Measurements from ENCODE around the gene ERCC6. TPM values are rescaled to one million over a fixed set of nuclear protein-coding genes. Genes with fewer than 3 reads are reported as not detected.

Gene ERCC6
- total and polyA plus RNA-seq, 2 donors (not counting 3 experiments of a cell fraction or from before 2014, with no cell fraction given), result 15.3 to 39.6 TPM

- no peak overlapping the region for H3K27ac ChIP-seq (ENCODE audit: insufficient read depth, low read depth, low read length)
- H3K4me2 ChIP-seq (ENCODE audit: insufficient read depth, low read length), result no peak overlapping the region
- H3K9me3 ChIP-seq (replicated peaks; ENCODE audit: control insufficient read depth, insufficient read depth, low read length), result no peaks in the 10 kb centered on the region
- intact Hi-C loops (cut with micrococcal nuclease) (no loop called here), dilution Hi-C loops (cut with MboI; ENCODE audit: extremely low pct_ligation_motif_present, low sequenced_read_pairs) (no loop called here)
- H3K27me3 ChIP-seq (ENCODE audit: control insufficient read depth in 2 of 2, insufficient read depth in 2 of 2, low read length in 2 of 2), result no peaks in the 10 kb centered on the region
- H4K20me1 ChIP-seq (replicated peaks; ENCODE audit: control insufficient read depth, extremely low read depth, insufficient read depth, low read length), result no peaks in the 10 kb centered on the region
- no peaks in the 10 kb centered on the region for H3K9me1 ChIP-seq (replicated peaks; ENCODE audit: control insufficient read depth, extremely low read depth, insufficient read depth, low read length)
- FAIRE-seq (no peak), DNase-seq (ENCODE audit: low read depth, low spot score) (no peak)
- TF ChIP-seq MAX (IDR thresholded peaks at IDR 0.05; ENCODE audit: insufficient read depth, insufficient read length) (no peak), JUN (IDR thresholded peaks at IDR 0.05; ENCODE audit: borderline replicate concordance, insufficient read depth, insufficient read length, low read depth) (no peak), EZH2 (IDR thresholded peaks at IDR 0.05; ENCODE audit: borderline replicate concordance, low read depth, low read length, severe bottlenecking) (no peak), POLR2AphosphoS5 (IDR thresholded peaks at IDR 0.05; ENCODE audit: insufficient read depth, low read depth, low read length) (no peak), MYC (IDR thresholded peaks at IDR 0.05; ENCODE audit: low read depth, low read length) (no peak), CTCF (IDR thresholded peaks at IDR 0.05; ENCODE audit: extremely low read depth in 1 of 2, insufficient read depth in 1 of 2, low read depth in 1 of 2, low read length in 2 of 2) (no peak), GATA2 (IDR thresholded peaks at IDR 0.05; ENCODE audit: insufficient read depth, insufficient read length, low read depth, low read length) (no peak), FOS (IDR thresholded peaks at IDR 0.05; ENCODE audit: borderline replicate concordance, insufficient read depth, low read length) (no peak), POLR2A (IDR thresholded peaks at IDR 0.05; ENCODE audit: low read depth, low read length) (no peak)
- H3K79me2 ChIP-seq (ENCODE audit: control insufficient read depth, insufficient read depth, low read length), result peaks cover 27% of the 10 kb centered on the region
- H3K4me1 ChIP-seq (ENCODE audit: control insufficient read depth, extremely low read depth, insufficient read depth, low read length), result no peaks in the 10 kb centered on the region
- H3K9ac ChIP-seq (replicated peaks; ENCODE audit: extremely low read depth, insufficient read depth, low read length), result no peak overlapping the region
- H3K4me3 ChIP-seq (replicated peaks in 1 of 3; ENCODE audit: insufficient read depth in 1 of 3, low read depth in 1 of 3, low read length in 3 of 3), result no peak overlapping the region
- CTCF ChIA-PET, result interaction anchor here (3.6 kb wide), 1 partner anchor 20 kb away, joined by 14 read pairs; no protein-coding TSS in a partner anchor
- H3K36me3 ChIP-seq (ENCODE audit: control insufficient read depth in 2 of 2, extremely low read depth in 1 of 2, insufficient read depth in 2 of 2, low read length in 2 of 2), result peaks cover 0 to 12% of the 10 kb centered on the region in 2 experiments
- no TSS peak for BruUV-seq (replicated peaks)
- POLR2A ChIA-PET, result no interaction called here
- H2AFZ ChIP-seq (ENCODE audit: low read depth, low read length), result no peak overlapping the region
These were observed 40.5 kb downstream of the ERCC6 start for GRCh38 chr10:49498425-49498824.
